Tracheal epithelial cell (primary cell): Measurements from ENCODE around the gene C17orf50. TPM values are rescaled to one million over a fixed set of nuclear protein-coding genes. Genes with fewer than 3 reads are reported as not detected.

Experiments
- total RNA-seq: library from RNA; depleted of rRNA; stranded (reverse); fragments of >200 nt; gene quantifications from 2 replicates; pipeline ENCODE4 v1.2.1, GENCODE V29; 2014

The C17orf50 gene
- not detected in 2 replicates for total RNA-seq

GRCh38 chr17:35760587-35760986, at the start of gene C17orf50:
Gene C17orf50, plus strand, starts transcription at chr17:35760887. Its CDS starts 55 bp downstream, at chr17:35760942.

DNA sequence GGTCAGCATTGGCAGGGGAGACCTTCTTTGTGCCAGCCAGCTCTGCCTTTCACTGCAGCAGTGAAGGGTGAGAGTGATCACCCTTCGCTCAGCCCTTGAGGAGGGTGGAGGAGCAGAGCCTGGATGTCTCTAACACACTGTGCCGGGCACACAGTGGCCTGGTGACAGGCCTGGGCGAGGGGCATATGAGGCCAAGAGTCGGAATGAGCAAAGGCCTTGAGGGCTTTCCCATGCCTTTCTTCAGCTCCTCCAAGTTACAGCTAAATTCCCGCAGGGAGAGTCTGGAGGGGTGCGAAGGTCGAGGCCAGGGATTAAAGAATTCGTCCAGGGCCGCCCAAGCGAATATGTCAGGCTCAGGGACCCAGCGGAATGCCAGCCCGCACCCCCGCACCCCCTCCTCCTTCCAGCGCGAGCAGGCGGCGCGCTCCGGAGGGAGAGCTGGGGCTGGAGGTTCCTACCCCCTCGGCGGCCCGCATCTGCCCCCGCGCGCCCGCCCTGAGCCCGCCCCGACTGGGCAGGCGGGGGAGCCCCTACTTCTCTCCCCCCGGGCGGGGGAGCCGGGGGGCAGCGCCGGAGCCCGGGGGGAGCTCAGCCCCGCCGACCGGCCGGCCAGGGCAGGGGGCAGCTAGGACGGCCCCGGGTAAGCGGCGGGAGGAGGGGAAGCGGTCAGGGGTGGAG, 29.3 kb upstream of the C17orf50 start, which contains the start of gene RASL10B:
Gene RASL10B (plus strand): TSS at position 401 of the 678 bp plus-strand sequence. CDS start 3,546 bp downstream, outside the sequence.

DNA sequence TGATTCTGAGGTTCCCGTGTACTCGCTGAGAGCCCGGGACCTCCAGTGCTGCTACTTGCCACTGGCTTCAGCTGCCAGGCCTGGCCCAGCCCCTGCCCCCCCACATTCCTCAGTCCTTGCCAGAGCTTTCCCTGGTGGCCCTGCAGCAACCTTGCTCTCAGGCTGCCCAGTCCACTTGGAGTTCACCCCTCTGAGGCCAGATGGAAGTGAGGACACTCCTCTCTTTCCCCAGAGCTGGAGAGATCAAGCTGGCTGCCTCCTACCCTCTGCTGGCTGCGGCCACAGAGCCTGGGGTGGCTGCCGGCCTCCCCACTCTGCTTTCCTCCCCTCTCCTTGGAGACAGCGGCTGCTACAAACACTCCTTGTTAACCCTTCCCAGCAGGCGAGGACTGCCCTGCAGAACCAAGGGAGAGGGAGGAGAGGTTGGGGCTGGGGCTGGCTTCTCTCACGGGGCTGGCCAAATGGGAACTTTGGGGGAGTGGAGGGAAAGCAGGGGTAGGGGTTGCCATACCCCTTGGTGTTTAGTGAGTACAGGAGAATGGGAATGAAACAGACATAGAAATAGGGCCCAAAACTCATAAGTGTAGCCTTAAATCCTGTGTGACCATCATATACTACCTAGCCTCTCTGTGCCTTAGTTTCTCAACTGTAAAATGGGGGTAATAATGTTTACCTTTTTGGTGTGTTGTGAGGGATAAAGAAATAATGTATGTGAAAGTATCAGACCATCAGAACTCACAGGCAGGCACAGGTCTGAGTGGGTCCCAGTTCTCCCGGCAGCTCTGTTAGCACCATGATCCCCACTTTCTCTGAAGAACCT, 7.5 kb upstream of the C17orf50 start, which contains the start of gene GAS2L2:
Gene GAS2L2 (minus strand): TSS at position 295 of the 820 bp plus-strand sequence. CDS start 389 bp downstream, outside the sequence.

GRCh38 chr17:35795007-35795870, 34.6 kb downstream of the C17orf50 start, which contains the start of gene MMP28:
Gene MMP28, minus strand, starts transcription at chr17:35795641. Its CDS starts 264 bp downstream, at chr17:35795377.

DNA sequence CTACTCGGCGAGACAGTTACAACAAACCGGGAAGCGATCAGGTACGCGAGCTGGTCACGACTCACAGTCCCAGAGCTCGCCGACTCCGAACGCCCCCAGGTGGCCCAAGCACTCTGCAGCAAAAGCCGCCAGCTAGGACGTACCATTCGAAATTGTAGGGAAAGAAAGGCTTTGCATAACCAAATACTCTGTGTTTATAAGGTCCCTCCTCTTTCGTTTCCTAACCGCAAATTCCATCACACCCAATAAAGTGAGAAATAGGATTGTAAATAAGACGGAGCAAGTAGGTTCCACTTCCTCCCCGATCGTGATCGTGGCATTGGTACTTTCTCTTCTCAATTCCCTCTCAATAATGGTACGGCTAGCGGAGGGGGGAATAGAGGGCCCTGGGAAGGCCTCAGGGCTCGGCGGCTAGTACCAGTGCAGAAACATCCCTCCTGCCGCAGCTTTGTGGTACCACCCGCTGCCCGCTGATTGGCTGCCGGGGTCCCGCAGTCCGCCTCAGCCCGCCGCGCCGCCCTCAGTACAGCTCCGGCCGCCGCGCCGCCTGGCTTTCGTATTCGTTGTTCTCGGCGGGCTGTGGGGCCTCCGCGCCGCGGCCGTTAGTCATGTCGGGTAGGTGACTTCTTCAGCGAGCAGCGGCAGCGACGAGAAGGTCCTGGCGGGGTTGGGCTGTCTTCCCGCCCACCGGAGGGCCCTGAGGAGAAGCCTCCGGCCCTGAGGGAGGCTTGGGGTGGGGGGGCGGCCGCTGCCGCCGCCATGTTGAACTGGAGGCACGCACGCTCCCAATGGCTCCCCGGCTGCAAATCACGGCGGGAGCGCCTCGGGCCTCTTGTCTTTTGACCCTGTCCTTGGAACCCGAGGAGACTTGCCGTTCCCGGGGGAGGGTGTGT, 48.5 kb downstream of the C17orf50 start, which contains the start of gene TAF15:
Gene TAF15 (plus strand): TSS at position 523 of the 893 bp plus-strand sequence. CDS start 86 bp downstream, at position 609.

Other genes with a start within 250 kb of the C17orf50 start
- gene SLFN12L, start 223.2 kb upstream of the C17orf50 start, total RNA-seq = not detected in 2 replicates
- gene SLFN14, start 200.1 kb upstream of the C17orf50 start, total RNA-seq = not detected in 2 replicates
- gene PEX12, start 182.3 kb upstream of the C17orf50 start, total RNA-seq = 1.9 and 5.1 TPM in 2 replicates
- gene AP2B1, start 173.6 kb upstream of the C17orf50 start, total RNA-seq = 44.3 and 58.3 TPM in 2 replicates
- 0.64 and 0.72 TPM in 2 replicates for gene RASL10B, start 29.2 kb upstream of the C17orf50 start, total RNA-seq
- 0.24 TPM in 1 of 2 replicates, not detected in the other for gene GAS2L2, start 7.6 kb upstream of the C17orf50 start, total RNA-seq
- gene MMP28, start 34.8 kb downstream of the C17orf50 start, total RNA-seq = 37.8 and 132 TPM in 2 replicates
- 36.9 and 45.8 TPM in 2 replicates for gene TAF15, start 48.6 kb downstream of the C17orf50 start, total RNA-seq
- gene HEATR9, start 108.0 kb downstream of the C17orf50 start, total RNA-seq = not detected in 2 replicates
- gene CCL5, start 119.5 kb downstream of the C17orf50 start, total RNA-seq = 0.24 TPM in 1 of 2 replicates, not detected in the other
- gene RDM1, start 169.9 kb downstream of the C17orf50 start, total RNA-seq = 1.4 TPM in 1 of 2 replicates, not detected in the other
- gene LYZL6, start 182.8 kb downstream of the C17orf50 start, total RNA-seq = not detected in 2 replicates
- not detected in 2 replicates for gene CCL16, start 220.6 kb downstream of the C17orf50 start, total RNA-seq
- not detected in 2 replicates for gene CCL14, start 225.8 kb downstream of the C17orf50 start, total RNA-seq
- gene CCL15, start 240.7 kb downstream of the C17orf50 start, total RNA-seq = not detected in 2 replicates